A673 (cell line): Measurements from ENCODE around the gene ERICH6B.

Experiments
- EZH2 ChIP-seq: fragments of 200-600 bp; sonication (generic); IDR thresholded peaks from 2 replicates; pipeline ENCODE4 v1.6.1; 2017; ENCODE audit warnings: borderline replicate concordance, low read depth, mild to moderate bottlenecking, mixed read lengths, antibody characterized with exemption, low read length; ENCODE audit not compliant: poor library complexity, severe bottlenecking
- TF ChIP-seq, protein P1 (sequence below): fragments of 300-800, 200-600 bp; sonication (generic); conservative IDR thresholded peaks from 2 replicates; pipeline ENCODE4 v1.5.1; 2017; ENCODE audit warnings: low read depth, mild to moderate bottlenecking, antibody characterized with exemption, low read length, moderate library complexity, mixed read lengths

DNA sequence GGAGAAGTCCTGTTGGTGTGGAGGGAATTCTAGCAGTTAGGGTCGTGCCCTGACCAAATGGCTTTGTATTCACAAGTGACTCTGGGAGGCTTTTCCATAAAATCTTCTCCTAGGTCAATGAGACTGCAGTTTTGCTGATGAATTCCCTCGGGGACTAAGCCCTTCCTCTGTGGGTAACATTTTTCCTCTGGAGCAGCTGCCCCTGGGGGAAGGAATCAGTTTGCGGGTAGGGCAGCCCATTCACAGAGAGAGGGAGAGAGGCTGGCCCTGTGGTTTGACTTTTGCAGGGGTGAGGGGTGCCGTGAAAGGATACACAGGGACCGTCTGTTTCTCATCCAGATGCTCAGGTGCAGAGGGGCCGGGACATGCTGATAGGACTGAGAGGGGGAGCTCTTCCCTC, 67.3 kb downstream of the ERICH6B start:
- TF ChIP-seq, protein P1, sequence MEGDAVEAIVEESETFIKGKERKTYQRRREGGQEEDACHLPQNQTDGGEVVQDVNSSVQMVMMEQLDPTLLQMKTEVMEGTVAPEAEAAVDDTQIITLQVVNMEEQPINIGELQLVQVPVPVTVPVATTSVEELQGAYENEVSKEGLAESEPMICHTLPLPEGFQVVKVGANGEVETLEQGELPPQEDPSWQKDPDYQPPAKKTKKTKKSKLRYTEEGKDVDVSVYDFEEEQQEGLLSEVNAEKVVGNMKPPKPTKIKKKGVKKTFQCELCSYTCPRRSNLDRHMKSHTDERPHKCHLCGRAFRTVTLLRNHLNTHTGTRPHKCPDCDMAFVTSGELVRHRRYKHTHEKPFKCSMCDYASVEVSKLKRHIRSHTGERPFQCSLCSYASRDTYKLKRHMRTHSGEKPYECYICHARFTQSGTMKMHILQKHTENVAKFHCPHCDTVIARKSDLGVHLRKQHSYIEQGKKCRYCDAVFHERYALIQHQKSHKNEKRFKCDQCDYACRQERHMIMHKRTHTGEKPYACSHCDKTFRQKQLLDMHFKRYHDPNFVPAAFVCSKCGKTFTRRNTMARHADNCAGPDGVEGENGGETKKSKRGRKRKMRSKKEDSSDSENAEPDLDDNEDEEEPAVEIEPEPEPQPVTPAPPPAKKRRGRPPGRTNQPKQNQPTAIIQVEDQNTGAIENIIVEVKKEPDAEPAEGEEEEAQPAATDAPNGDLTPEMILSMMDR: no peak
- TF ChIP-seq EZH2: no peak
